HG03565 (cell line): ENCODE measurements around the gene TKTL1.

Source experiments
- ATAC-seq: cut with Tn5 transposase; IDR thresholded peaks from one replicate; pipeline ENCODE4 v1.9.1; 2021; ENCODE audit warnings: mild to moderate bottlenecking, moderate library complexity; ENCODE audit not compliant: unreplicated experiment

Gene TKTL1

DNA sequence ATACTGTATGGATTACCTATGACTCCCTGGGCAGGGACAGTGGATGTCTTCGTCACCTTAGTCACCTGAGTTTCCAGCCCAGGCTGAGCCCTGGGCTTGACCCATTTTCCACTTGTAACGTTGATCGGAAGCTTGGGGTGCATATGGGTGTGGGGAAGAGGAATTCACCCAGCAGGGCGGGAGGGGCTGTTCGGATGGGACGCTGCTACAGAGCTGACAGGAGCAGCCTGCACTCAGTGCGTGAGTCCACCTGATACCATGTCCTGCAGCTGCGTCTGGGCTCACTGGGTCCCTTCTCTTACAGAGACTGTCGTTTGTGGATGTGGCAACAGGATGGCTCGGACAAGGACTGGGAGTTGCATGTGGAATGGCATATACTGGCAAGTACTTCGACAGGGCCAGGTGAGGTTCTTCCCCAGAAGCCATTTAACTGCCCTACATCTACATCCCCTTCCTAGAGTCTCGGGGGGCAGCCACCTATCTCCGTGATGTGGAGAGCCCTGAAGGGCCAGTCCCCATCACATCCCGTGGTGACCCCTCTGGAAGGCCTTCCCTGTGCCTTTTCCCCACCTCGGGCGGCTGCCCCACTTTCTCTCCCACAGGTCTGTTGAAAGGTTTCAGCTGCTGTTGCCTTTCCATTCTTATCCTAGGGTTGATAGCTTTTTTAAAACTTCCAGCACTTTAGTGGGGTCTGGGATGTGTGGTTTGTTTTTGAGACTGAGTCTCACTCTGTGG lies 13.6 kb downstream of the TKTL1 start:
- ATAC-seq, result no peak

DNA sequence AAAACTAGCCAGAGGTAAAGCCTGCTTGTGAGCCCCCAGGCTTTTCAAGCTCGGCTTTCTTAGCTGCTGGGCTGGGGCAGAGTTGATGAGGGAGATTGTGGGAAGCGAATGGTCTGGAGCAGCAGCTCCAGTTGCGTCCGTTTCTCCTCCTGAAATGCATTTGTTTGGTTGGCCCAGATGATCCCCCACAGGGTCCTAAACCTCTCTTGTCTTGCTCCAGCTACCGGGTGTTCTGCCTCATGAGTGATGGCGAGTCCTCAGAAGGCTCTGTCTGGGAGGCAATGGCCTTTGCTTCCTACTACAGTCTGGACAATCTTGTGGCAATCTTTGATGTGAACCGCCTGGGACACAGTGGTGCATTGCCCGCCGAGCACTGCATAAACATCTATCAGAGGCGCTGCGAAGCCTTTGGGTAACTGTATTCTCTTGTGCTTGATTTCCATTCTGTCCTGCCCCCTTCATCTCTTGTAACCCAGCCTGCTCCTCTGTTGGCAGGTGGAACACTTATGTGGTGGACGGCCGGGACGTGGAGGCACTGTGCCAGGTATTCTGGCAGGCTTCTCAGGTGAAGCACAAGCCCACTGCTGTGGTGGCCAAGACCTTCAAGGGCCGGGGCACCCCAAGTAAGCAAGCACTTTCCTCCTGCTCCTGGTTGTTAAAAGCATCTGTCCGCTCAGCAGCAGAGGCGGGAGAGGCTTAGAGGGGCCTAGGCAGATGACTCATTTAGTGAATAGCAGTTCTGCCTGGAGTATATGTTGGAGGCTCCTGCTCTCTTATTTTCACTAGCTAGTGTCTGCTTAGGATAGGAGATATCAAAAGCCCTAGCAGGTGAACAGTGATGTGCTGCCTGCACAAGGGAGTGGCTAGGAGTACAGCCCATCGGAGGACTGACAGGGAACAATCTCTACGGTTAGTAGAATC lies 15.3 kb downstream of the TKTL1 start:
- no peak for ATAC-seq

DNA sequence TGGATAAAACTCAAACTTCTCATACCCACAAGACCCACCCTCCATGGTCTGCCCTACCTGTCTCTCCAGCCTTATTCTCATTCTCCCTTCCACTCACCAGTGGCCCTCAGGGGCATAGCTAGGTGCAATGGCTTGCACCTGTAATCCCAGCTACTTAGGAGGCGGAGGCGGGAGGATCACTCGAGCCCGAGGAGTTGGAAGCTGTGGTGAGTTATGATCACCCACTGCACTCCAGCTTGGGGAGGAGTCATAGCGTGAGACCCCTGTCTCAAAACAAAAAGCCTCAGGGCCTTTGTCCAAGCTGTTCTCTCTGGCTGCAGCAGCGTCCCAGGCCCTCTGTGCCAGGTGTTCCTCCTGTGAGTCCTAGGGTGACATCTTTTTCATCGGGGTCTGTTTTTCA lies 16.5 kb downstream of the TKTL1 start:
- no peak for ATAC-seq

DNA sequence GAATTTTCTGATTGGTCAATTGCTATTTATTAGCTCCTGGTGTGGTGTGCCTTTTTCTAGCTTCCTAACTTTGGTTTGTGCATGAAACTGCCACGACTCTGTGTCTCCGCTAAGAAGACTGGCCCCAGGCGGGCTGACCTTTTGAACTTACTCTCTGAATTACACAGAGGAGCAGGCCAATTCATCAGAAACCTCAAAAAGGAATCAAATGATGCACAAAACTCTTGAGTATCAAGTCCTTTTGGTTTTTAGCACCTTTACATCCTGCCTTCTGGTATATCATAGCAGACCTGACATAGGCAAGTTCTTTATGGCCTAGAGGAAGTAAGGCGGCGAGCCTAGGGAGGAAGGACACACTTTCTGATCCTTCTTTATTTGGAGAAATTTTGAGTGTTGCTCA lies 17.6 kb downstream of the TKTL1 start:
- ATAC-seq, result no peak

DNA sequence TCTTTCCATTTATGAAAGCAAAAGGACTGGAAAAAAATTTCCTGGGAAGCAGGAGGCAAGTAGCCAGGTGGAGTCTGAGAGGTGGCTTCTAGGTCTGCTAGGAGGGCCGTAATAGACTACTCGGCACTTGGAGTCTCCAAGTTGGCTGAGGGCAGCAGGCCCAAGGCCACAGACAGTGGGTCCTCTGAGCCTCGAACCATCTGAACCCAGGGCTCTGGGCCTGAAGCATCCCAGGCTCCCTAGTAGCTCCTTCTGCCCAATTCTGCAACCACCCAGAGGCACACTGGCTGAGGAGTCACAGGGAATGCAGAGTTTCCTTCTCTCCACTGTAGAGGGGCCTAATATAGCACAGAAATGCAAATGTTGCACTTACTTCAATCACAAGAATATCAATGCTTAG lies 19.8 kb downstream of the TKTL1 start:
- no peak for ATAC-seq

DNA sequence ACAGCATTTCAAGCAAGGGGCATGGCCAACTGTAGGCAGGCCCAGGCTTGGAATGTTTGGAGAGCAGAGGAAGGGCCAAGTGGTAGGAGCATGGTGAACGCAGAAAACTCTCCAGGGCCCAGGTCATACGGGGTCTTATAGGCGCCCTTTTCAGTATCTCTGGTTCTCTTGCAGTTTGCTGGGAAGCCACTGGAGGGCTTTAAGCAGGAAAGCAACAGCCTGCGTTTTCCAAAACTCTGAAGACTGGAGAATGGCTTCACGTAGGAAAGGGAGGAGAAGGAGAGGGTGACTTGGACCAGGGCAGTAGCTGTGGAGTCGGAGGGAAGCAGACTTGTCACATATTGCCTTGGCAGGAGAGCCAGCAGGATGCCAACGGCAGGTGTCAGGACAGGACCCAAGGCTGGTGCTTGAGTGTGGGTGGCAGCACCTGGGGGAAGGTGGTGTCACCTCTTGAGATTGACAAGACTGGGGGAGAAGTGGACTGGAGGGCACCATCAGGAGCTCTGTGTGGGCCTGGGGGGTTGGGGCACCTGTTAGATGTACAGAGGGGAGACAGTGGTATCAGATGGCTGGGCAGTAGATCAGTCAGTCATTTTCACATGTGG lies 21.9 kb downstream of the TKTL1 start:
- ATAC-seq, result no peak

DNA sequence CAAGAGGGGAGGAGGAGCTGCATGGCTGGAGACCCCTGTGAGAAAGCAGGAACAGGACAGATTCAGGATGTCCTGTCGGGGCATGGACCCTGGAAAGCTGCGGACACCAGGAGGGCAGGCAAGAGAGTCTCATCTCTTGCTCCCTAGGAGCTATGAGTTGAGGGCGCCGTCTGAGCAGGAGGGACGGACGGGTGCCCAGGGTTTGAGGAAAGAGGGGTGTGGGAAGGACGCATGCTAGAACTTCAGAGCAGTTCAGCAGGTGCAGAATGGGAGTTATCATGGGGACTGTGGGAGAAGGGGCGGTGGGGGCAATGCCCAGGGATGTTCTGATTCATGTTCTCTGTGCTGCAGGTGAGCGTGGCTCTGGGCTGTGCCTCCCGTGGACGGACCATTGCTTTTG lies 24.8 kb downstream of the TKTL1 start:
- no peak for ATAC-seq

DNA sequence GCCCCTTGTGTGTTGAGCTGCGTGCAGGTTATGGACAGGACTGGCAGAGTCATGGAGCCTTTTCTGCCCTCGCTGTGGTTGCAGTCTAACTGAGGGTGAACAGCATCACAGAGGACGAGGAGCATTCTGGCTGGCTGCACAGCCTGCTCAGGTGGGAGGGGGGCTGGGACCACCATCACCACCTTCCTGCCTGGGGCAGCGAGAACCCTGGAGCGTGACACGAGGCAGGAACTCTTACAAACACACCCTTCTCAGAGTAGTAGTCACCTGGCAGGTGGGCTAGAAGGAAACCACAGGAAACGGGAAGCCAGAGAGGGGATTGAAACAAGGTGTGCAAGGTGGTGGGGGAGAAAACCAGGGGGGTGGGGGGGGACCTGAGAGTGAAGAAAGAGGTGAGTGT lies 25.6 kb downstream of the TKTL1 start:
- no peak for ATAC-seq

DNA sequence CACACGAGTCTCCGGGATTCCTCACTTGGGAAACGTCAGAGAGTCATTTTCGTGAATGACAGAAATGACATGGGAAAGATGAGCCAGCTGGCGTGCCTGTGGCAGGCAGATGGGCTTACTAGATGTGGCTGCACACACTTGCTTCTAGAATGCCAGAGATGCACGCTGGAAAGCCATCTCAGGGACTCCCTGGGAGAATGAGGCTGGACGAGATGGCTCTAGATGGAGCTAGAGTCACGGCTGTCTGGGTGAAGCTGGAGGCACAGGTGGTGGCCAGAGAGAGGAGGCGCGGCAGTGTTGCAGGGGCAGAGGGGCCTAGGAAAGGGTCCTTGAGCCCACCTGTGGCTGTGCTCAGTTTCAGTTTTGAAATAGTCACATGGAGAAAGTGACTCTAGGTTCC lies 26.0 kb downstream of the TKTL1 start:
- ATAC-seq, result no peak

DNA sequence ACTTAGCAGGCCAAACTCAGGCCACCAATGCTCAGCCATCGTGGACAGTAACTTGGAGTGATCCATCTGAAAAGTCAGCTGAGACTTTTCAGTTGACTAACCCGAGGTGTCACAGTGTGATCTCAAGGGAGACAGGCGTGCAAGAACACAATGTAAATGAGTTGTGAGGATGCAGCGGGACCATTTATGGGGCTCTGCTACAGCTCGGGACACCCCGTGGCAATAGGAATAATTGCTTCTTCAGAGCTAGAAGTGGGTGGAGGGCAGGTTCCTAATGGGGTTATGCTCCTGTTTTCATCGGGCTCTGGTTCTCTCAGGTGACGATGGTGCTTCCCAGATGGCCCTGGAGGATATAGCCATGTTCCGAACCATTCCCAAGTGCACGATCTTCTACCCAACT lies 27.3 kb downstream of the TKTL1 start:
- no peak for ATAC-seq

DNA sequence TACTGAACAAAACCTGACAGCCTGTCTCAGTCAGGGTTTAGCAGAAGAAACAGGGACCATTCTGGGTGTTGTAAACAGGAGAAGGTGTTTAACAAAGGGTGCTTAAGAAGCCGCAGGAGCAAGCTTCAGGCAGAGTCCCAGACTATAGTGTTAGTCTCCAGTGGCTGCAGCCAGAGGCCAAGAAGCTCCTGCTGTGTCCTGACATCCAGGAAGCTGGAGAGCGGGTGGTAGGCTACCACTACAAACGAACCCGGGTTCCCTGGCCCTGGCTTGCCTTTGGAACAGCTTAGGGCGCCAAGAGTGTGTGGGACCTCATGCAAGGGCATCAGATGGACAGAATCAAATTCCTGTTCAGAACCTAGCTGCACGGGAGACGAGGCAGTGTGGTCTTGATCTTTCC lies 27.9 kb downstream of the TKTL1 start:
- ATAC-seq, result no peak

DNA sequence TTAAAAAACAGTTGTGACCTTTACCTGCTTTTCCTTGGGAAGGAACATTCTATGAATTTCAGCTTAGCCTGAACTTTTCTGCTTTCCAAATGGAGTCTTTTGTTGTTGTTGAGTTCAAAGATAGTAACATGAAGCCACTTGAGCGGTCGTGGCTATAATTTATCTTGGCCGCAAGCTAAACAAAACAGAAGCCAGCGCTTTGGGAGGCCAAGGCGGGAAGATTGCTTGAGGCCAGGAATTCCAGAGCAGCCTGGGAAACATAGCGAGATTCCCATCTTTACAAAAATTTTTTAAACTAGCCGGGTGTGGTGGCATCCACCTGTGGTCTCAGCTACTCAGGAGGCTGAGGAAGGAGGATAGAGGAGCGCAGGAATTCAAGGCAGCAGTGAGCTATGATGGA lies 29.9 kb downstream of the TKTL1 start:
- ATAC-seq, result no peak

DNA sequence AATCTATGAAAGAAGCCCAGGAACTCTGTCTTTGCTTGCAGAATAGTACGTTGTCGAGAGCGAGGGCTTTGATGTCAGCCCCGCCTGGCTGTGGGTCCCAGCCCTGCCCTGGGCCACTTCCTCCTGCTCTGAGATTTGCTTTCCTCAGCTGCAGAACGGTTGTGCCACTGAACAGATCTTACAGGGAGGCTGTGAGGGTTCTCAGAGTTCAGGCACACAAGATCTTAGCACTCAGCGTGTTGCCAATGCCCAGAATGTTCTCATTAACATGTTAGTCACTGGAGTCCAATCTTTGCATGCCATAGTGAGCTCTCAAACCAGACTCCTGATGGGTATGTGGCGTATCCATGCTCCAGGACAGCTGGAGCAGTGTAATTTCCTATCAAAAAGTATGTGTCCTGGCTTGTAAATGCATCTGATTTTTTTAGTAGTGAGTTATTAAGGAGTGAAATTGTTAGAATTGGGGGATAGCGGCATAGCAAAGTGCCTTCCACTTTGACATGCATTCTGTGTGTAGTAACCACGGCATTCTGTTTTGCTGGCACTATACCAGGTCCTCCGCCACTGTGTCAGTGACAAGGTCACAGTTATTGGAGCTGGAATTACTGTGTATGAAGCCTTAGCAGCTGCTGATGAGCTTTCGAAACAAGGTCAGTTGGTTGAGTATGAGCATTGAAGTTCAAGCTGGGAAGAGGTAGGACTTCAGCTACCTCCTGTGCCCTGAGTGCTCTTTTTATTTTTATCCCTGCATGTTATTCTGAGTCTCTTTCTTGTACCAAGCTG lies 31.6 kb downstream of the TKTL1 start:
- ATAC-seq, result no peak

DNA sequence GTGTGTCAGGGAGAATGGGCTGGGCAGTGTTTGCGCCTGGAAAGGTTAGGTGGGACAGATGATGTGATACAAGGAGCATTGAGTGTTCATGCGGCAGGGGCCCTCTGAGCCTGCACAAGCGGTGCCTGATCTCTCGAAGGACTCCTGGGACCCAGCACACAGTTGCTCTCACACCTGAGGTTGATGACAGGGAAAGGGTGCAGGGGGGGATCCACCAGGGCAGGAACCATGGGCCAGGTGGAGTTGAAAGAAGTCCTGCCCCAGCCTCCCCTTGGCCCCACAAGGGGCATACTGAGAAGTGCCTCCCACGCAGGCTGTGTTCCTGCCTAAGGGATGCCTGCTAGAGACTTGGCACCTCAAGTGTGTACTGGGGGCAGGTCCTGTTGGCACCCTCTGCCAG lies 33.1 kb downstream of the TKTL1 start:
- ATAC-seq, result no peak

DNA sequence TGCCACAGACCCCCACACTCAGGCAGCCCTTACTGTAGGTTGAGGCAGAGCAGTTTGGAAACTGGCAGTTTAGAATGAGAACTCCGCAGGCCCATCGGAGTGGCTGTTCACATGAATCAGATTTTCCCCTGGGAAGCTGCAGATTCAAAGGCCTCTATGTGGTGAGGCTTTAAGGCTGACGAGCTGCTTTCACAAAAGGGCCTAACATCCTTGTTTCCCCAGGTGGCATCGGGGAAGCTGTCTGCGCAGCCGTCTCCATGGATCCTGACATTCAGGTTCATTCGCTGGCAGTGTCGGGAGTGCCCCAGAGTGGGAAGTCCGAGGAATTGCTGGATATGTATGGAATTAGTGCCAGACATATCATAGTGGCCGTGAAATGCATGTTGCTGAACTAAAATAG lies 33.7 kb downstream of the TKTL1 start:
- no peak for ATAC-seq

DNA sequence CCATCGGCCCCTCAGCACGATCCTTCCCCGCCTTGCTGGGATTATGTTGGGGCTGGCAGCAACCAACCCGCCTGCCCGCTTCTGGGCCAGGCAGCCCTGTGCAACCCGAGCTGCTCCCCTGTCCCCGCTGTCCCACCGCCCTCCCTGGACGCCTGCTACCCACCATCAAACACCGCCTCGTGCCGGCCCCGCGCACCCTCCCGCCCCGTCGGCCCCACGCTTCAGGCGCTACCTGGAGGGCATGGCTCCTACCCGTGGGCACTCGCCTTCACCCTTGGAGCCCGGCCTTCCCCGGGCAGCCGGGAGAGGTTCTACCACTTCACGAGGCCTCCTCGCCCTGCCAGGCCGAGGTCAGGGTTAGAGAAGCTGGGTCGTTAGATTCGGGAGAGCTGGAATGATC lies 37.0 kb downstream of the TKTL1 start:
- no peak for ATAC-seq

DNA sequence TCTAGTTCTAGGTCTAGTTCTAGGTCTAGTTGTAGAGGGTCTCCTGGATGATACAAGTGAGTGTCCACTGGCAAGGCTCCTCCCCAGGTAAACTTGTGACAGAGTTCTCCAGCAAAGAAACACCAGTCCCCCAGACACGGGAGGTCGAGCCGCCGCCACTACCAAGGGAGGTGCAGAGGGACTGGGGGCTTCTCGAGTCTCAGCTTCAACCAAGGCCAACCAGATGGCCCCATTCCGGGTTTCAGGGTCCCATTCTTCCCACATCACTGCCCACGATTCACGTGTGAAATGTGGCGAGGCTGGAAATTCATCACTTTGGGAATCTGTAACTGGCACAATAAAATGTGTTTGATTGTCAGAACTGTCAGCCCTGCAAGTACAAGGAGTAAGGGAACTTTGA lies 37.5 kb downstream of the TKTL1 start:
- no peak for ATAC-seq

DNA sequence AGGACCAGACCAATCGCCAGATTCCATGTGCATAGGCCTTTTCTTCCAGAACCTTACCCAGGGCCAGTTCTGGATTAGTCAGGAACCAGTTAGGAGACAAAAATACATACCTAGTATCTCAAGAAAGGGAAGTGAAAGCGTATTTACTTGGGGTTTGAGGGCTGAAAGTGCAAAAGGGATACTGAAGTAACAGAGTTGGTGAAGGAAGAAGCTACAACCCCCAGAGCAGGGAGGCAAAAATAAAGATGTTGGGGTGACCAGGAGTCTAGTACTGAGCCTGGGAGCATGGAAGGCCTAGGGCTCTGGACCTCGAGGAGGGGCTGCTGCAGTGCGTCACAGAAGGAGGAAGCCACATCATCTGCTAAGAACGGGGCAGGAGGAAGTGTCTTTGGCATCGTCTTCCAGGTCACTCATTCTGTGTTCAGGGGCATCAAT lies 38.3 kb downstream of the TKTL1 start:
- no peak for ATAC-seq

DNA sequence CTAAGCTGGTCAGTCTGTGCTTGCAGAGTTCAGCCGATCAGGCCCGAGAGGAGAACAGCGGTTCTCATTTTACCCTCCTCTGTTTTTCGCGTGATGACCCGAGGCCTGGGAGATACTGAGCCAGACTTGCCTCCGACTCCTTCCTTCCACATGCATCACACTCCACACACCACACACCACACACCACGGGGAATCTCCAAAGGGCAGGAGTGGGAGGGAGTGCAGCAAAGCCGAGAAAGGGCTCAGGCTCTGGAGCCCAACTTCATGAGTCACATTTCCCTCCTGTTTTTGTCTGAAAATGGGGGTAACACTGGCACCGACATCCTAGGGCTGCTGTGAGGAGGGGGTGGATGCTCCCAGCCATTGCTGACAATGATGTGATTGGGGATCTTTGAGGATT lies 38.9 kb downstream of the TKTL1 start:
- no peak for ATAC-seq

DNA sequence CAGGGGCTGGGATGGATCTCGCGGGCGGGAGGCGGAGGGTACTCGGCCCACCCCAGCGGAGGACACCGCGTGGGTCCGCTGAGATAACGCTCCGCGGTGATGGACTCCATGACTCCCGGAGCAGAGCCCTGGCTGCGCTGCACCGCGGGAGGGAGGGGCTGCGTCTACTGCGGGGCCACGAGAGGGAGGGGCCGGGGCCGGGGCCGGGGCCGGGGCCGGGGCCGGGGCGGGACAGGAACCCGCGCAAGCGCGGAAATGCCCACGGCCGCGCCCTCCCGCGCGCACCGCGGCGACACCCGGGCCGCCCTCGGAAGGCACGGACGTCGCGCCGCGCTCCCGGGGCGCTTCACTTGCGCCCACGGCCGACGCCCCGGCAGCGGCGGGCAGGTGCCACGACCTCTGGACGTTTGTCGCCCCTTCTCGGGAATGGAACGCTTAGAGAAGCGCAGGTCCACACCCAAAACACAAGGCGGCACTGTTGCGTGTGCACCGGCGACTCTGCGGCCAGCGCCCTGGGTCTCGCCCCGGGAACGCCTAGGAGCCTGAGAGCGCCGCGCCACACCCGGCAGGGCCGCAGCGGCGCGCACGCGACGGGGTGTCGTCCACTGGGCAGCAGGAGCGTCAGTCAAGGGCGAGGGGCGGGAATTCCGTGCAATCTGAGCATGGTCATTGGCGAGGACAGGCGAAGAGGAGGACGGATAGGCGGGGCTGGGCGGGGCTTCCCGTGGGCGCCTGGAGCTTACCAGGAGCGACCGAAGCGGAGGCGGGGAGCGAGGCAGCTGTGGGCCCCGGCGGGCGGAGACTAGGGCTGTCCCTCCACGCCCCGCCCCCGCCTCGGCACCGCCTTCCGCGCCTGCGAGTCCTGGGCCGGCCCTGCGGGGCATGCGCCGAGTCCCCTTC lies 46.1 kb downstream of the TKTL1 start:
- peak; percentile 59 for ATAC-seq
